ENCODE measurements around the gene ATP2B2. TPM values are rescaled to one million over a fixed set of nuclear protein-coding genes. Genes with fewer than 3 reads are reported as not detected.

The ATP2B2 gene
- total RNA-seq, 1 donor from 2014 or later = not detected

- Mint-ChIP-seq H3K36me3 (no peaks in the 10 kb centered on the region), H3K4me3 (no peak overlapping the region), H3K27ac (no peak overlapping the region), H3K27me3 (ENCODE audit: low read depth) (peaks cover 96% of the 10 kb centered on the region), H3K4me1 (no peaks in the 10 kb centered on the region), H3K9me3 (no peaks in the 10 kb centered on the region)
- DNase-seq (ENCODE audit: low spot score in 2 of 2, unreplicated experiment in 2 of 2) = no peak
- no peak for TF ChIP-seq CTCF (IDR thresholded peaks at IDR 0.05; ENCODE audit: unreplicated experiment)
Observed at GRCh38 chr3:10328460-10329071, 176.8 kb downstream of the ATP2B2 start.

GRCh38 chr3:10327592-10327991 is 177.8 kb downstream of the ATP2B2 start:
- Mint-ChIP-seq H3K27me3 (ENCODE audit: low read depth) (peaks cover 90% of the 10 kb centered on the region), H3K4me3 (no peak overlapping the region), H3K36me3 (no peaks in the 10 kb centered on the region), H3K27ac (no peak overlapping the region), H3K9me3 (no peaks in the 10 kb centered on the region), H3K4me1 (no peaks in the 10 kb centered on the region)
- TF ChIP-seq CTCF (IDR thresholded peaks at IDR 0.05; ENCODE audit: unreplicated experiment) = no peak
- DNase-seq (ENCODE audit: low spot score in 2 of 2, unreplicated experiment in 2 of 2) = no peak

DNA sequence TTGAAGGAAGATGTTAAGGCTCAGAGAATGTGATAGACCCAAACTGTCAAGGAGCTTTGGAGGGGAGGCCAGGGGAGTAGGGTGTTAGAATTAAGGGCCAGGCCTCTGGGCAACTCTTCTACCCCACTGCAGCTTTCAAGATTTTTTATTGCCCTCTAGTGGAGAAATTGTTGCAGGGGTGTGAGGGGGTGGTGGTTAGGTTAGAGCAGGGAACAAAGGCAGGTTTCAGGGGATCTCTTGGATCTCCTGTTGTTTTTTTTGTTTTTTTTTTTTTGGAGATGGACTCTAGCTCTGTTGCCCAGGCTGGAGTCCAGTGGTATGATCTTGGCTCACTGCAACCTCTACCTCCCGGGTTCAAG is 183.1 kb downstream of the ATP2B2 start:
- DNase-seq (ENCODE audit: low spot score in 2 of 2, unreplicated experiment in 2 of 2) = no peak
- Mint-ChIP-seq H3K36me3 (no peaks in the 10 kb centered on the region), H3K27ac (no peak overlapping the region), H3K9me3 (no peaks in the 10 kb centered on the region), H3K4me3 (no peak overlapping the region), H3K4me1 (peaks cover 13% of the 10 kb centered on the region), H3K27me3 (ENCODE audit: low read depth) (peaks cover 38% of the 10 kb centered on the region)
- peak; percentile 16 for TF ChIP-seq CTCF (IDR thresholded peaks at IDR 0.05; ENCODE audit: unreplicated experiment)

DNA sequence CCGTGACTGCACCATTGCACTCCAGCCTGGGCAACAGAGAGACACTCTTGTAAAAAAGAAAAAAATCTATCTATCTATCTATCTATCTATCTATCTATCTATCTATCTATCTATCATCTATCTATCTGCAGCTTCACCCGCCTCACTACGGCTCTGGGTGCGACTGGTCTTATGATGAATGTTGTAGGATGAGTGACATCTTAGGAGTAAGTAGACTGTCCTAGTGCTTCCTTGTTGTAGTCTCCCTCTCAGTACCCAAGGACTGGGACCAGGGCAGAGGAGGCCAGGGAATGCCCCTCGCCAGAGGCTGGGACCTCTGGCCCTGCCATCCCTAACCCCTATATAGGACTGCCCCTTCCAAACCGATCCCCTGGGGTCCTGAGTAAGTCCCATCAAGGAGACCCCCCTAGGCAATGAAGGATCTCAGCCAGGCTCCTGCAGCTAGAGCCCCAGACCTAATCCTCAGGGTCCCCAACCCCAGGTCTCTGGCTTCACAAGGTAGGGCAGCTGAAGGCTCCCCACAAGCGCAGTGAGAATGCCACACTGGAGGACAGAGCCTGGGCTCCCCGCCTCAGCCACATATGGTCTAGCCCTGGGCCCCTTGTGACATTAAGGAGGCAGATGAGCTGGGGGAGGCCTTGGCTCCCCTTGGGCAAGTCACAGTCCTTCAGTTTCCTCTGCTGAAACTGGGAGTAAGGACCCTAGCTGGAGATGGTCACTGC is 183.6 kb downstream of the ATP2B2 start:
- H3K4me3 Mint-ChIP-seq = peak overlapping the region; percentile 96

GRCh38 chr3:10320320-10320677 is 185.1 kb downstream of the ATP2B2 start:
- Mint-ChIP-seq H3K9me3 (no peaks in the 10 kb centered on the region), H3K36me3 (peaks cover 6% of the 10 kb centered on the region), H3K4me1 (peaks cover 13% of the 10 kb centered on the region), H3K4me3 (peak overlapping the region; percentile 96), H3K27ac (peak overlapping the region; percentile 98), H3K27me3 (ENCODE audit: low read depth) (peaks cover 17% of the 10 kb centered on the region)
- DNase-seq (ENCODE audit: low spot score in 2 of 2, unreplicated experiment in 2 of 2) = no peak
- no peak for TF ChIP-seq CTCF (IDR thresholded peaks at IDR 0.05; ENCODE audit: unreplicated experiment)

More for the DNA sequence above, 183.6 kb downstream of the ATP2B2 start:
- H3K4me1 Mint-ChIP-seq = peaks cover 13% of the 10 kb centered on the region
- H3K27ac Mint-ChIP-seq = peak overlapping the region; percentile 98
- no peak for DNase-seq (ENCODE audit: low spot score in 2 of 2, unreplicated experiment in 2 of 2)
- TF ChIP-seq CTCF (IDR thresholded peaks at IDR 0.05; ENCODE audit: unreplicated experiment) = no peak
- peaks cover 32% of the 10 kb centered on the region for H3K27me3 Mint-ChIP-seq (ENCODE audit: low read depth)
- H3K9me3 Mint-ChIP-seq = no peaks in the 10 kb centered on the region
- peaks cover 2% of the 10 kb centered on the region for H3K36me3 Mint-ChIP-seq
